HFF-Myc (cell line): ENCODE data around the gene LRRC7.

Experiments used
- DNase-seq: peaks from one replicate; pipeline ENCODE4 v3.0.0-alpha.2; 2011; ENCODE audit warnings: low read depth; ENCODE audit errors: extremely low read depth
- H3K4me3 ChIP-seq: replicated peaks from 2 replicates; pipeline ENCODE4 v1.5.1; 2011; ENCODE audit warnings: low read depth, mild to moderate bottlenecking, control low read depth, low read length
- TF ChIP-seq, protein P1 (sequence below): IDR thresholded peaks from 2 replicates; pipeline ENCODE4 v1.5.1; 2012; ENCODE audit warnings: mild to moderate bottlenecking, low read depth, low read length, control low read depth; ENCODE audit errors: missing control alignments

The LRRC7 gene

DNA sequence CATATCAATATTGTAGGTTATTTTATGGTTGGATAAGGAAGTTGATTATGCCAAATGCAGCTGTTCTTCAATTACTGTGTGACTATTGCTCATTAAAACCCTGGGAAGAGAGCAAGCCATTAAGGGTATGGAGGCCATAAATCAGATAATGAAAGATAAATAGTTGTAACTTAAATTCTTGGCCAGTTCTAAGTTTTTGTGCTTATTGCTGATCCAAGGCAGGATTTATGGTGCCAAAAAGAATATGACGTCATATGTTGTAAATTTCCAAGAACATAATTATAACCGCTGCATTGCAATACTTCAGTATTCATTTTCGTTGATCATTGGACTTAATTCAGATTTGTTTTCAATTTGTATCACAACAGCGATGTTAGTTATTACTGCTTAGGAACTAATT lies 426.1 kb downstream of the LRRC7 start:
- TF ChIP-seq, protein P1, sequence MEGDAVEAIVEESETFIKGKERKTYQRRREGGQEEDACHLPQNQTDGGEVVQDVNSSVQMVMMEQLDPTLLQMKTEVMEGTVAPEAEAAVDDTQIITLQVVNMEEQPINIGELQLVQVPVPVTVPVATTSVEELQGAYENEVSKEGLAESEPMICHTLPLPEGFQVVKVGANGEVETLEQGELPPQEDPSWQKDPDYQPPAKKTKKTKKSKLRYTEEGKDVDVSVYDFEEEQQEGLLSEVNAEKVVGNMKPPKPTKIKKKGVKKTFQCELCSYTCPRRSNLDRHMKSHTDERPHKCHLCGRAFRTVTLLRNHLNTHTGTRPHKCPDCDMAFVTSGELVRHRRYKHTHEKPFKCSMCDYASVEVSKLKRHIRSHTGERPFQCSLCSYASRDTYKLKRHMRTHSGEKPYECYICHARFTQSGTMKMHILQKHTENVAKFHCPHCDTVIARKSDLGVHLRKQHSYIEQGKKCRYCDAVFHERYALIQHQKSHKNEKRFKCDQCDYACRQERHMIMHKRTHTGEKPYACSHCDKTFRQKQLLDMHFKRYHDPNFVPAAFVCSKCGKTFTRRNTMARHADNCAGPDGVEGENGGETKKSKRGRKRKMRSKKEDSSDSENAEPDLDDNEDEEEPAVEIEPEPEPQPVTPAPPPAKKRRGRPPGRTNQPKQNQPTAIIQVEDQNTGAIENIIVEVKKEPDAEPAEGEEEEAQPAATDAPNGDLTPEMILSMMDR: no peak
- DNase-seq: no peak
- H3K4me3 ChIP-seq: no peak overlapping the region

DNA sequence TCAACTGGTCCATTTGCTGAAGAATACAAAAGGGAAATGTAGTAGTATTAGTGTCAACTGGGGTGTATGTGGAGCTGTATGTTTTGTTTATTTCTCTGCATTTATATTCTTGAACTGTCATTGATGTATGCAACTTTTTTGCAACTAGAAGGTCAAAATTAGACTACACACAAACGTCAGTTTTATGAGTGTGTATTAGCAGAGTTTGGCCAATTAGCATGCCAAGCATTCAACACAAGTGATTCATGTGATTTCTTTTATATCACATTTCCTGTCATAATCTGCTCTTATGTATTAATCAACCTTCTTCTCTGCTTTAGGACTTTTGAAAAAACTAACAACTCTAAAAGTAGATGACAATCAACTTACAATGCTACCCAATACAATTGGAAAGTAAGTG lies 426.5 kb downstream of the LRRC7 start:
- TF ChIP-seq, protein P1: no peak
- H3K4me3 ChIP-seq: no peak overlapping the region
- DNase-seq: no peak

DNA sequence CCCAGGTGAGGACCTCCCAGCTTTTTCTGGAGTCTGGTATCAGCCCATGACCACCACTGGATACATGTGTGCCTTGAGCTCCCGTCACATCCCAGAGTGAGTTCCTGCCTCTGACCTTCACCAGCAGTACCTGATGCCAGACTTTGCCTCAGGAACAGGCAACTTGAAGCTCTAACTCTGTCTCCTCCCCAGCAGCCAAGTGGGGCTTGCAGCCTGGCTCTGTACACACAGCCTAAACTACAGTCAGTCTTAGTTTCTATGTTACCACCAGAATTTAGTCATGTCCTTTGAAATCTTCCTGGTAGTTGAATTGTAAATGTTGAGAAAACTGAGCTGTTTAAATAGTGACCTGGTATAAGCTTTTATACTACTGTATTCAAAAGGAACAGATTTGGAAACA lies 431.1 kb downstream of the LRRC7 start:
- DNase-seq: no peak
- H3K4me3 ChIP-seq: no peak overlapping the region
- TF ChIP-seq, protein P1: no peak

DNA sequence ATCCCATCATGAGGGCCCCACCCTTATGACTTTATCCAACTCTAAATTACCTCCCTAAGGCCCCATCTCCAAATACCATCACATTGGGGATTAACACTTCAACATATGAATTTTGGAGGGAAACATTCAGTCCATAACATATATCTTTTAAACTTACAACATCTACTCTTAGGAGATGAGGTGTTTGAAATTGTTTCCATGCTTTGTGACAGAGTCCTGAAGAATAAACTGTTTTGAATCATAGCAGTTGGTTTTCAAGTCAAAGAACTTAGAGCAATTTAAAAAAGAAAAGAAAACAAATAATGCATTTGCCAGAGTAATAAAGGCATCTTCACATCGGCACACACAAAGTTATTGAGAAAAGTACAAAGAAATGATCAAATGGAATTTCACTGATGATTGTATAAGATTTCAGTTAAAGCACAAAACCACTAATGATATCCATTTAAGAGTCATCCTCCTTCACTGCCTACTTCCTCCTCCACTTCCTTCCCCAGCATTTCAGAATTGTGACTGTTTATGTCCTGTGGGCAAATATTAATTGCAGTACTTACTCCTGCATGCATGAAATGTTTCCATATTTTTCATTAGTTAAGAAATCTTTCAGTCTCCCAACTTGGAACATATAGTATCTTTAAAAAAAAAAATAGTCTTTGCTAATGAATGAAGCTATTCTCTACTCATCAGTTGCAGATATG lies 435.6 kb downstream of the LRRC7 start:
- DNase-seq: no peak
- TF ChIP-seq, protein P1: no peak
- no peak overlapping the region for H3K4me3 ChIP-seq

DNA sequence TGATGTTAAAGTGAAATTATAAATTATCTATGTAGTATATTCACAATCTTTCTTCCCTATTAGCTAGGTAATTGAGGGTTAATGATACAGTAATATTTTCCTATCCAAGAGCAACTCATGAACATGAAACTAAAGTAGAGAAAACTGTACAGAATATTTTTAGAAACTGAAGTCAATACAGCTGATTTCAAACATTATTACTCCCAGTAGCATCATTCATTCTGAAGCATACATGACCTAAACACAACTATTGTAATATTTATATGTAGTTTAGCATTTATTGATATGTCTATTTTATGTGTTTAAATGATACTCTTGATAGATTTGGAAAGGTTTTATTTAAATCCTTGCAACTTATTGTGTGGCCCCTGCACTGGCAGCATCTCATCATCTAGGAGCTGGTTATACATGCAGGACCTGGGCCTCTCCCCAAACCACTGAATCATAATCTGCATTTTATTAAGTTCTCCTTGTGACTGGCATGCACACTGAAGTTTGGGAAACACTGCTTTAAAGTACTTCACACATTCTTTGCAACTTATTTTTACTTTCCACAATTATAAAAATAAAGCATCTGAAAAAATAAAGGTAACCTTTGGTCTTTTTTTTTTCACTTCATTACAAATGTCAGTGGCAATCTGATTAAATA lies 437.8 kb downstream of the LRRC7 start:
- DNase-seq: no peak
- H3K4me3 ChIP-seq: no peak overlapping the region
- TF ChIP-seq, protein P1: no peak

DNA sequence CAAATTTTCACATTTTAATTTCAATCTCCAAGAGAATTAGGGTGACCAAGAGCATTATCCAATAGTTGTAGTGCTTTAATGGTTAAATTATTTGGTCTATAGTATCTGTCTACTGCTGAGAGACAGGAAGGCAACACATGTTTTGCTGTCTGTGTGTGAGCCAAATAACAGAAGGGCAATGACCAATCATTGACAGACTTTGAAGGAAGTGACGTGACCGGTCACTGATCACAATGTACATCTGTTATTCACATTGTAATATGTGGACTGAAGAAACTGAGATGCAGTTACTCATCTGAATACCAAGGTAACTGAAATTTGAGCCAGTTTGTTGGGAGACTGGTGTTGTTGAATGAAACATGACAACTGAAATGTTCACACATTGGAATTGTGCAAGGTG lies 440.9 kb downstream of the LRRC7 start:
- H3K4me3 ChIP-seq: no peak overlapping the region
- TF ChIP-seq, protein P1: no peak
- peak; percentile 35 for DNase-seq
